GM19452 (cell line): ENCODE data around the gene SETD5.

Experiments used
- ATAC-seq: cut with Tn5 transposase; IDR thresholded peaks from one replicate; pipeline ENCODE4 v1.9.1; 2021; ENCODE audit not compliant: unreplicated experiment

Gene SETD5

GRCh38 chr3:9409981-9410854, 12.8 kb downstream of the SETD5 start:
- no peak for ATAC-seq

- ATAC-seq: no peak
Measured at GRCh38 chr3:9411302-9411701, 13.9 kb downstream of the SETD5 start.

GRCh38 chr3:9412293-9412692, 14.9 kb downstream of the SETD5 start:
- no peak for ATAC-seq

DNA sequence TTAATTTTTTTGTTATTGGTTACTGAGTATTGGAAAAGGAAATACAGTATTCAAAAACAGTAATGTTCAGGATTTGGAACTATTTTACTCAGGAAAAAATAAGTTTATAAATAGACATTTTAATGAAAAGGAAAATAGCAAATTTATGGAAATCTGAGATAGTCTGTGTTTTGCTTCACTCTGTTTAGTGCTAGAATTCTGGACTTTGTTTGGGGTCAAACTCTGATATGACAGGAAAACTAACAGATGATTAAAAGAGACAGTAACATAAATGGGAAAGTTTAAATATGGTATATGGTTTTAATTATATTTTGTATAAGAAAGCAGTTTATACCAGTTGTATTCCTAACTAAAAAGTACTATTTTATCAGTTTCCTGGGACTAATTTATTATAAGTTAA, 17.4 kb downstream of the SETD5 start:
- ATAC-seq: no peak

GRCh38 chr3:9415485-9416138, 18.2 kb downstream of the SETD5 start:
- ATAC-seq: no peak

- ATAC-seq: no peak
Measured at GRCh38 chr3:9416139-9416780, 18.8 kb downstream of the SETD5 start.

- ATAC-seq: no peak
Measured at GRCh38 chr3:9420850-9421549, 23.6 kb downstream of the SETD5 start.

DNA sequence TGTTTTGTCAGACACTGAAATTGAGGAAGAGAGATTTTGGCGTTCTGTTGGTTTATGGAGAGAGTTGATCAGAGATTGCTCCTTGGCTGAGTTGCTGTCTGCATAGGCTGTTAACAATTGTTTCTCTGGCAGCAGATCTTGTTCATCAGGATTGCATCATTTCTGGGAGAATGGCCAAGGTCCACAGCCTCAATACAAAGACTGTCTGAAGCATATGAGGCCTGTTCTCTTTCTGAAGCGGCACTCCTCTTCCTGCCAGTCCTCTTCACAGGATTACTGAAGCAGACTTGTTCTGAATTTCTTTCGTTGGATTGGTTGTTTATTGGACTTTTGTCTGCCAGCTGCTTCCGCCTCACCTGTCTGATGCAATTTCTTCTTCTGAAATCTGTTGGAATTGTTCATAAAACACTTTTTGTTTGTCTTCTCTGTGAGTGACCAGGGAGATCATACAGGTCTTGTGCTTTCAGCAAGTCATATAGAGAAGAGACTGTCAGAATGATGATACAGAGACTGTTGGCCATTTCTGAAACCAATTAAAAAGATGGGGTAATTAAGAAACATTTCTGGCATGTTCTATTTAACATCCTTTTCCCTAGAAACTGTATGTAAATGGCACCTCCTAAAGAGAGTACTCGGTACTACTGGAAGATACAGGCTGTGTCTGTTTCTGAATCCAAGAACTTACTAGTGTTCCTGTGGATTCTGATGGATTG, 25.5 kb downstream of the SETD5 start:
- ATAC-seq: no peak

DNA sequence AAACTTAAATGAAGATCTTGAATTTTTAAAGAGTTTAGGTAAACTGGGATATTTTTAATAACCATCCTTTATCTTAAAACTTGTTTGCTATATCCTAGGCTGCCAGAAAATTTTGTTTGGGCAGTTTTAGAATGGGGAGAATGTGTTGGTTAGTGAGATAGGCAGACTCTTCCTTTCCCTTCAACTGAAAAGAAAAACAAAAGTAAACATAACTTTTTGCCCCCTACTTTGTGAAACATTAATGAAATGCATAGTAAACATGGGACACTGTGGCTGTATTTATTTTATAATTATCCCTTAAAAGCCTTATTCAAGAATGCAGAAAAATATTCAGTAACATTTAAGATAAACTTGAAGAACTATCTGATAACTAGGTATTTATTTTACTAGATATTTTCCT, 31.0 kb downstream of the SETD5 start:
- ATAC-seq: no peak

GRCh38 chr3:9430733-9431132, 33.3 kb downstream of the SETD5 start:
- no peak for ATAC-seq

DNA sequence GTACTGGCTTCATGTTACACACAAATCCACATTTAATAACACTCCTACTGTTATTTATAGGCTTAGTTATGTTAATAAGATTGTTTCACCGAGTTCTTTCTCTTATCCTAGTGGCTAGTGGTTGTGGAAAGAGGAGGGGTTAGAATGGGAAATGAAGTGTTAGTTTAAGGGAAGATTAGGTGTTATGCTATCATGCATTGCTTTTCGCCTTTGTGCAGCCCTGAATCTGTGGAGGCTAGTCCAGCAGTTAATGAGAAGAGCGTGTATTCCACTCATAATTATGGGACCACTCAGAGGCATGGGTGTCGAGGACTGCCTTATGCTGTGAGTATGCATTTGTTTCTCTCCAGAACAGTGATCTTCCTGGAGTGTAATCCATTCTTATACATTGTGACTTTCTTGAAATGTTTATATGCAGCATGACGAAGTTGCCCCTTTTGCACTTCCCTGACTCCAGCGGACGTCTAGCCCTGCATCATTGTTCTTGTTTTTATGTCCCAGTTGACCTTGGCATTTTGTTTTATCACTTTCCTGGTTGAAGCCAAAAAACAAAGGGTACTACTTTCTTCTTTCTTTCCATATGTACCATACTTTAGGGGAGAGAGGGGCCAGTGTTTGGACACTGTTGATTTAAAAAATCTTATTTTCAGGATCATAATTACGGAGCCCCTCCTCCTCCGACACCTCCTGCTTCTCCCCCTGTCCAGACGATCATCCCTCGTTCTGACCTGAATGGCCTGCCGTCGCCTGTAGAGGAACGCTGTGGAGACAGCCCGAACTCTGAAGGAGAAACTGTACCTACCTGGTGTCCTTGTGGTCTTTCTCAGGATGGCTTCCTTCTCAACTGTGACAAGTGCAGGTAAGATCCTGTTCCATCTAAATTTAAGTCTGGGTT, 36.5 kb downstream of the SETD5 start:
- ATAC-seq: no peak

GRCh38 chr3:9435316-9435715, 37.9 kb downstream of the SETD5 start:
- no peak for ATAC-seq

GRCh38 chr3:9439331-9439730, 41.9 kb downstream of the SETD5 start:
- no peak for ATAC-seq

DNA sequence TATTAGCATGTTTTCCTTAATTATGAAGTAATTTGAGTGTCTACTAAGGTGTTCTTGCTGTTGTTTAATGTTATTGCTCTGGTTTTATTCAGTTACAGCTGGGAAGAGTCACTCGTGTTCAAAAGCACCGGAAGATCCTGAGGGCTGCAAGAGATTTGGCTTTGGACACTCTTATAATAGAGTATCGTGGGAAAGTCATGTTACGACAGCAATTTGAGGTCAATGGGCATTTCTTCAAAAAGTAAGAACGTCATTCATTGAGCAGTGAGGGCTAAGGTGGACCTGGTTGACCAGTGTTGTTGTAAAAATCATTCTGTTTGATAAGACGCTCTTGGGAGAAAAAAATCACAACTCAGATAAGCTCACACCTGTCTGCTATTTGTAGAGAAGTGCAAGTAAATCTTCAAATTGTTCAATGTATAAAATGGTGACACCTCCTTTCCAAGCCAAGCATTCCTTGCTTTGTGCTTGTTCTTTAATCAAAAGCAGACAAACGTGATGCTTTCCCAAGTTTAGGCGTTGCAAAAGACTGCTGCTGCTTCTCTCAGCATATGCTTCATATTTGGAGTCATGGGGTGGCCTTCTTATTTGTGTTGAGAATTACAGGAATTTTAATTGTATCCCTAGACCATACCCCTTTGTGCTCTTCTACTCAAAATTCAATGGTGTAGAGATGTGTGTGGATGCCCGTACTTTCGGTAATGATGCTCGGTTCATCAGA, 44.2 kb downstream of the SETD5 start:
- no peak for ATAC-seq

DNA sequence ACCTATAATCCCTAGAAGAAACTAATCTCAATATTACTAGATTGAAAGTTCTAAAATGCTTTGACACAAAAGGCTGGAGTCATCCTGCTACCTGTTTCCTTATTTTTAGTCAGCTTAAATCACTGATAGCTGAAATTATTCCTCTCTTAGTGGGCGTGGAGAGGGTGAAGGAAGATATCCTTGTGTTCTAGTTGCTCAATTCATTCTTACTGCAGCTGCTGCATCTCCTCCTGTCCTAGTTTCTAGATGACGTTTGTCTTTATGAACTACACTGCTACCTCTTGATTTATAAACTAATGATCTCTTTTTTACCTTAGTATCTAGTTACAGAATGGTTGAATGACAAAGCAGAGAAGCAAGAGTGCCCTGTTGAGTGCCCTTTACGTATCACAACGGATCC, 50.7 kb downstream of the SETD5 start:
- no peak for ATAC-seq

GRCh38 chr3:9448643-9449042, 51.2 kb downstream of the SETD5 start:
- ATAC-seq: no peak

GRCh38 chr3:9450126-9450525, 52.7 kb downstream of the SETD5 start:
- no peak for ATAC-seq

- no peak for ATAC-seq
Measured at GRCh38 chr3:9450991-9451390, 53.6 kb downstream of the SETD5 start.

DNA sequence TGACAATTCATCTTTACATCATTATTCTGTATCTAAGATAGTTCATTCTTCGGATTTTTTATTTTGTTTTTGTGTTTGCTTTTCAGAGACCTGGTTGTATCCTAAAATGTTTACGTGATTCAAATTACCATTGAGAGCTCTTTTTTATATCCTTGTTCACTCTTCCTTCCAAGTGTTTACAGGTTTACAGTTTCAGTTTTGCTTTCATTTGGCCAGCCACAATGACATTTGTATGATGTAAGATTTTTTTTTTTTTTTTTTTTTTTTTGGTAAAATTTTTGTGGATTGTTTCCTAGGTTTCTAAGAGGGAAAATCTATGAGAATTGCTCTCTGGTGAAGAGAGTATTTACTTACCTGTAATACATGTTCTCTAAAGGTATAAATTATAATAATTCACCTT, 55.0 kb downstream of the SETD5 start:
- no peak for ATAC-seq
